H9 (cell line): ENCODE results near the gene RPS23. TPM values are rescaled to one million over a fixed set of nuclear protein-coding genes. Genes with fewer than 3 reads are reported as not detected.
A peak's percentile ranks its signal among the peaks of the same experiment; 100 is the strongest.

Experiments
- DNase-seq: peaks from one replicate; pipeline ENCODE4 v3.0.0-alpha.2; 2017
- H2AFZ ChIP-seq: one replicate; pipeline ENCODE4 v1.6.1; 2013; ENCODE audit warnings: mild to moderate bottlenecking, low read length, control low read depth, moderate library complexity
- H2AK5ac ChIP-seq: 2 replicates; pipeline ENCODE4 v1.6.1; 2013; ENCODE audit warnings: low read length, control low read depth, mixed read lengths; ENCODE audit not compliant: insufficient read length
- H2BK120ac ChIP-seq: one replicate; pipeline ENCODE4 v1.6.1; 2013; ENCODE audit warnings: low read depth, mild to moderate bottlenecking, low read length, control low read depth, inconsistent platforms; ENCODE audit not compliant: poor library complexity, severe bottlenecking
- H2BK12ac ChIP-seq: 2 replicates; pipeline ENCODE4 v1.6.1; 2013; ENCODE audit warnings: low read length, control low read depth, mixed read lengths, low read depth; ENCODE audit not compliant: insufficient read length
- H2BK15ac ChIP-seq: 2 replicates; pipeline ENCODE4 v1.6.1; 2013; ENCODE audit warnings: low read depth, low read length, control low read depth
- H2BK20ac ChIP-seq: one replicate; pipeline ENCODE4 v1.6.1; 2013; ENCODE audit warnings: low read depth, mild to moderate bottlenecking, low read length, control low read depth, inconsistent platforms; ENCODE audit not compliant: poor library complexity, severe bottlenecking
- H2BK5ac ChIP-seq: 2 replicates; pipeline ENCODE4 v1.6.1; 2013; ENCODE audit warnings: low read length, control low read depth, mixed read lengths; ENCODE audit not compliant: insufficient read length
- H3K14ac ChIP-seq: 2 replicates; pipeline ENCODE4 v1.6.1; 2013; ENCODE audit warnings: low read length, control low read depth; ENCODE audit not compliant: insufficient read depth
- H3K18ac ChIP-seq: 2 replicates; pipeline ENCODE4 v1.6.1; 2013; ENCODE audit warnings: low read depth, mild to moderate bottlenecking, mixed read lengths, low read length, control low read depth; ENCODE audit not compliant: insufficient read length
- H3K23ac ChIP-seq: 2 replicates; pipeline ENCODE4 v1.6.1; 2013; ENCODE audit warnings: low read length, control low read depth, mixed read lengths, low read depth; ENCODE audit not compliant: insufficient read length
- H3K23me2 ChIP-seq: 2 replicates; pipeline ENCODE4 v1.6.1; 2013; ENCODE audit warnings: low read depth, mild to moderate bottlenecking, mixed read lengths, low read length, control low read depth; ENCODE audit not compliant: insufficient read length, poor library complexity, severe bottlenecking
- H3K27ac ChIP-seq: 2 replicates; pipeline ENCODE4 v1.5.1; 2013; ENCODE audit warnings: low read length, control low read depth, mixed read lengths, low read depth; ENCODE audit not compliant: insufficient read length
- H3K27me3 ChIP-seq: 2 replicates; pipeline ENCODE4 v1.6.1; 2013; ENCODE audit warnings: low read length, control low read depth, inconsistent platforms; ENCODE audit not compliant: insufficient read depth
- H3K4ac ChIP-seq: 2 replicates; pipeline ENCODE4 v1.6.1; 2013; ENCODE audit warnings: low read depth, mild to moderate bottlenecking, control low read depth, inconsistent platforms, low read length, moderate library complexity
- H3K4me1 ChIP-seq: 2 replicates; pipeline ENCODE4 v1.6.1; 2013; ENCODE audit warnings: low read length, control low read depth, inconsistent platforms; ENCODE audit not compliant: insufficient read depth
- H3K4me2 ChIP-seq: 2 replicates; pipeline ENCODE4 v1.6.1; 2013; ENCODE audit warnings: low read length, control low read depth, mixed read lengths; ENCODE audit not compliant: insufficient read length, insufficient read depth
- H3K56ac ChIP-seq: 2 replicates; pipeline ENCODE4 v1.6.1; 2013; ENCODE audit warnings: low read depth, mild to moderate bottlenecking, mixed read lengths, low read length, control low read depth; ENCODE audit not compliant: insufficient read length
- H3K79me1 ChIP-seq: 2 replicates; pipeline ENCODE4 v1.6.1; 2013; ENCODE audit warnings: low read depth, mild to moderate bottlenecking, moderate library complexity, low read length, control low read depth, inconsistent platforms; ENCODE audit not compliant: insufficient read depth, poor library complexity, severe bottlenecking
- H3K79me2 ChIP-seq: 2 replicates; pipeline ENCODE4 v1.6.1; 2013; ENCODE audit warnings: low read length, control low read depth, inconsistent platforms; ENCODE audit not compliant: insufficient read depth
- H3K9ac ChIP-seq: 2 replicates; pipeline ENCODE4 v1.6.1; 2013; ENCODE audit warnings: low read length, control low read depth, mixed read lengths; ENCODE audit not compliant: insufficient read length; ENCODE audit errors: extremely low read depth
- H3K9me3 ChIP-seq: one replicate; pipeline ENCODE4 v1.6.1; 2013; ENCODE audit warnings: low read depth, low read length, inconsistent platforms; ENCODE audit not compliant: control insufficient read depth
- H3T11ph ChIP-seq: one replicate; pipeline ENCODE4 v1.6.1; 2013; ENCODE audit warnings: mild to moderate bottlenecking, low read length, control low read depth, inconsistent platforms
- H4K20me1 ChIP-seq: one replicate; pipeline ENCODE4 v1.6.1; 2013; ENCODE audit not compliant: control insufficient read depth, insufficient read length, insufficient read depth
- H4K5ac ChIP-seq: 2 replicates; pipeline ENCODE4 v1.6.1; 2013; ENCODE audit warnings: low read depth, mild to moderate bottlenecking, mixed read lengths, low read length, control low read depth; ENCODE audit not compliant: insufficient read length
- H4K8ac ChIP-seq: replicated peaks from 2 replicates; pipeline ENCODE4 v1.6.1; 2013; ENCODE audit warnings: low read length, control low read depth, mixed read lengths, low read depth; ENCODE audit not compliant: insufficient read length
- H4K91ac ChIP-seq: 2 replicates; pipeline ENCODE4 v1.6.1; 2013; ENCODE audit warnings: low read depth, mild to moderate bottlenecking, moderate library complexity, mixed read lengths, low read length, control low read depth; ENCODE audit not compliant: insufficient read length
- H3K27ac Mint-ChIP-seq, 3 experiments: 2 replicates in 2 of 3; 3 replicates in 1 of 3; pipeline ENCODE4 v1.8.0; 2020 to 2021; ENCODE audit warnings: mixed read lengths in 3 of 3, mild to moderate bottlenecking in 1 of 3, moderate library complexity in 1 of 3
- H3K27me3 Mint-ChIP-seq: 2 replicates; pipeline ENCODE4 v1.8.0; 2021; ENCODE audit warnings: low read depth, mild to moderate bottlenecking, moderate library complexity, mixed read lengths
- H3K36me3 Mint-ChIP-seq, 3 experiments: 2 replicates in 2 of 3; 3 replicates in 1 of 3; pipeline ENCODE4 v1.8.0; 2020 to 2021; ENCODE audit warnings: low read depth in 3 of 3, mixed read lengths in 3 of 3; ENCODE audit not compliant: insufficient read depth in 1 of 3
- H3K4me1 Mint-ChIP-seq, 2 experiments: 2 replicates each; pipeline ENCODE4 v1.8.0; 2020; ENCODE audit warnings: mixed read lengths in 2 of 2
- H3K4me3 Mint-ChIP-seq, 2 experiments: 2 replicates in 1 of 2; 3 replicates in 1 of 2; pipeline ENCODE4 v1.8.0; 2020 to 2021; ENCODE audit warnings: mild to moderate bottlenecking in 2 of 2, mixed read lengths in 2 of 2, moderate library complexity in 1 of 2
- H3K9me3 Mint-ChIP-seq, 2 experiments: 2 replicates in 1 of 2; 3 replicates in 1 of 2; pipeline ENCODE4 v1.8.0; 2020; ENCODE audit warnings: mild to moderate bottlenecking in 2 of 2, mixed read lengths in 2 of 2, moderate library complexity in 1 of 2
- WGBS: extraction: QIAGEN DNeasy Blood & Tissue Kit; methylation state at CpG from one replicate; pipeline ENCODE4 v1.1.7; 2013; ENCODE audit warnings: missing lambda C conversion rate, low lambda C conversion rate, mixed read lengths; ENCODE audit not compliant: insufficient read length; ENCODE audit errors: extremely low coverage; 5-methylcytosine and 5-hydroxymethylcytosine counted together
- total RNA-seq: library from RNA; stranded (reverse); gene quantifications from 2 replicates; pipeline ENCODE4 v1.2.1, GENCODE V29; 2021
- TF ChIP-seq, protein P1 (sequence below): fragments of 200-600 bp; sonication (generic); conservative IDR thresholded peaks from 3 replicates; pipeline ENCODE4 v1.8.0; 2021; ENCODE audit warnings: antibody characterized with exemption, mild to moderate bottlenecking

Gene RPS23
- total RNA-seq, 1 experiment from 2014 or later = 2,916 TPM

DNA sequence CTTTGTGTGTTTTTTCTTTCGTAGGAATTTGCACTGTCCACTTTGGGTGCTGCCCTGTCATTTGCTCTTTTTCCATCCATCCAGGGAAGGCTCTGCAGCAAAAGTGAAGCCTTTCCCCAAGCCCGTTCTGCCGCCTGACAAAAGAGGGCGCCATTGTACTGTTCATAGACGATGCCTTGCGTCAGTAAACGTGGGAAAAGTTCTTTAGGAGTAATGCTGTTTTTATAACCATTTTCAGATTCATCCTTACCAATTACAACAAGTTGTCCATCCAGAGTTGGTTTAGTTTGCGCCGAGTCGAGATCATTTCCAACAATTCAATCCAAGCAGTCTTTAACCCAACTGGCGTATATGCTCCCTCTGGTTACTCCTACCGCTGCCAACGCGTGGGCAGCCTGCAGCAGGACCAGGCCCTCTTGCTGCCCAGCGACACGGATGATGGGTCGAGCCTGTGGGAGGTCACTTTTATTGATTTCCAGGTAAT lies 34.3 kb upstream of the RPS23 start:
- no peak overlapping the region for H3K9ac ChIP-seq
- no peak overlapping the region for H2BK5ac ChIP-seq
- no peak overlapping the region for H3T11ph ChIP-seq
- no peak overlapping the region for H2BK12ac ChIP-seq
- H4K91ac ChIP-seq = no peak overlapping the region
- no peak overlapping the region for H3K4me3 Mint-ChIP-seq
- TF ChIP-seq, protein P1, sequence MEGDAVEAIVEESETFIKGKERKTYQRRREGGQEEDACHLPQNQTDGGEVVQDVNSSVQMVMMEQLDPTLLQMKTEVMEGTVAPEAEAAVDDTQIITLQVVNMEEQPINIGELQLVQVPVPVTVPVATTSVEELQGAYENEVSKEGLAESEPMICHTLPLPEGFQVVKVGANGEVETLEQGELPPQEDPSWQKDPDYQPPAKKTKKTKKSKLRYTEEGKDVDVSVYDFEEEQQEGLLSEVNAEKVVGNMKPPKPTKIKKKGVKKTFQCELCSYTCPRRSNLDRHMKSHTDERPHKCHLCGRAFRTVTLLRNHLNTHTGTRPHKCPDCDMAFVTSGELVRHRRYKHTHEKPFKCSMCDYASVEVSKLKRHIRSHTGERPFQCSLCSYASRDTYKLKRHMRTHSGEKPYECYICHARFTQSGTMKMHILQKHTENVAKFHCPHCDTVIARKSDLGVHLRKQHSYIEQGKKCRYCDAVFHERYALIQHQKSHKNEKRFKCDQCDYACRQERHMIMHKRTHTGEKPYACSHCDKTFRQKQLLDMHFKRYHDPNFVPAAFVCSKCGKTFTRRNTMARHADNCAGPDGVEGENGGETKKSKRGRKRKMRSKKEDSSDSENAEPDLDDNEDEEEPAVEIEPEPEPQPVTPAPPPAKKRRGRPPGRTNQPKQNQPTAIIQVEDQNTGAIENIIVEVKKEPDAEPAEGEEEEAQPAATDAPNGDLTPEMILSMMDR = peak; percentile 97
- H2AFZ ChIP-seq = no peak overlapping the region
- no peaks in the 10 kb centered on the region for H3K9me3 ChIP-seq
- no peak overlapping the region for H4K8ac ChIP-seq
- no peaks in the 10 kb centered on the region for H3K79me1 ChIP-seq
- H3K4ac ChIP-seq = no peak overlapping the region
- H4K20me1 ChIP-seq = no peaks in the 10 kb centered on the region
- H3K79me2 ChIP-seq = no peaks in the 10 kb centered on the region
- no peak overlapping the region for H4K5ac ChIP-seq
- H3K27ac Mint-ChIP-seq = no peak overlapping the region; a peak in 1 of 7 replicates
- no peak overlapping the region for H3K4me2 ChIP-seq
- peak; percentile 66 for DNase-seq
- H3K9me3 Mint-ChIP-seq = peaks cover 7 to 15% of the 10 kb centered on the region in 2 experiments
- H3K23ac ChIP-seq = no peak overlapping the region
- H3K4me1 Mint-ChIP-seq = peaks cover 14 to 27% of the 10 kb centered on the region in 2 experiments
- no peak overlapping the region for H3K14ac ChIP-seq
- H3K27me3 Mint-ChIP-seq = no peaks in the 10 kb centered on the region
- no peak overlapping the region for H3K27ac ChIP-seq
- no peak overlapping the region for H3K18ac ChIP-seq
- H3K23me2 ChIP-seq = no peaks in the 10 kb centered on the region
- no CpG with 5 or more reads among the region's 17 CpGs for WGBS
- H2AK5ac ChIP-seq = no peak overlapping the region
- H3K27me3 ChIP-seq = no peaks in the 10 kb centered on the region
- H2BK120ac ChIP-seq = no peak overlapping the region
- H3K36me3 Mint-ChIP-seq = peaks cover 10 to 20% (median 12%) of the 10 kb centered on the region in 3 experiments
- no peak overlapping the region for H2BK15ac ChIP-seq
- no peaks in the 10 kb centered on the region; the same call in 1 of the 2 replicates for H3K4me1 ChIP-seq
- no peak overlapping the region for H3K56ac ChIP-seq
- H2BK20ac ChIP-seq = no peak overlapping the region
